ENCODE data around the gene SOX8. TPM values are rescaled to one million over a fixed set of nuclear protein-coding genes. Genes with fewer than 3 reads are reported as not detected.

The SOX8 gene
- total RNA-seq, 1 experiment from 2014 or later, result 0.97 TPM

GRCh38 chr16:1002399-1003166 lies 21.0 kb downstream of the SOX8 start:
- peak; percentile 82 for DNase-seq (ENCODE audit: extremely low read depth, low read depth)

- DNase-seq (ENCODE audit: extremely low read depth, low read depth), result no peak
Observed at GRCh38 chr16:1003391-1004347, 22.1 kb downstream of the SOX8 start.

- DNase-seq (ENCODE audit: extremely low read depth, low read depth), result no peak
Observed at GRCh38 chr16:1005286-1005685, 23.7 kb downstream of the SOX8 start.

- DNase-seq (ENCODE audit: extremely low read depth, low read depth), result no peak
Observed at GRCh38 chr16:1006781-1007180, 25.2 kb downstream of the SOX8 start.

- no peak for DNase-seq (ENCODE audit: extremely low read depth, low read depth)
Observed at GRCh38 chr16:1007284-1007850, 25.8 kb downstream of the SOX8 start.

GRCh38 chr16:1008085-1008484 lies 26.5 kb downstream of the SOX8 start:
- DNase-seq (ENCODE audit: extremely low read depth, low read depth), result no peak

- DNase-seq (ENCODE audit: extremely low read depth, low read depth), result no peak
Observed at GRCh38 chr16:1009358-1010150, 28.0 kb downstream of the SOX8 start.

GRCh38 chr16:1010251-1010650 lies 28.7 kb downstream of the SOX8 start:
- DNase-seq (ENCODE audit: extremely low read depth, low read depth), result no peak

GRCh38 chr16:1010815-1011214 lies 29.2 kb downstream of the SOX8 start:
- DNase-seq (ENCODE audit: extremely low read depth, low read depth), result no peak

- DNase-seq (ENCODE audit: extremely low read depth, low read depth), result no peak
Observed at GRCh38 chr16:1011316-1012082, 29.9 kb downstream of the SOX8 start.

GRCh38 chr16:1012135-1012534 lies 30.6 kb downstream of the SOX8 start:
- DNase-seq (ENCODE audit: extremely low read depth, low read depth), result no peak

- DNase-seq (ENCODE audit: extremely low read depth, low read depth), result no peak
Observed at GRCh38 chr16:1012722-1013592, 31.4 kb downstream of the SOX8 start.

- no peak for DNase-seq (ENCODE audit: extremely low read depth, low read depth)
Observed at GRCh38 chr16:1013593-1013900, 32.0 kb downstream of the SOX8 start.

GRCh38 chr16:1014221-1014620 lies 32.7 kb downstream of the SOX8 start:
- no peak for DNase-seq (ENCODE audit: extremely low read depth, low read depth)

GRCh38 chr16:1014771-1015495 lies 33.4 kb downstream of the SOX8 start:
- no peak for DNase-seq (ENCODE audit: extremely low read depth, low read depth)

GRCh38 chr16:1018447-1019198 lies 37.1 kb downstream of the SOX8 start:
- no peak for DNase-seq (ENCODE audit: extremely low read depth, low read depth)

- no peak for DNase-seq (ENCODE audit: extremely low read depth, low read depth)
Observed at GRCh38 chr16:1019231-1020090, 37.9 kb downstream of the SOX8 start.
